ENCODE results near the gene TCTN1. TPM values are rescaled to one million over a fixed set of nuclear protein-coding genes. Genes with fewer than 3 reads are reported as not detected.

Gene TCTN1
- total and polyA plus RNA-seq, 9 of the 15 experiments (the other 6 are each of a cell fraction or from before 2014, with no cell fraction given), result 0.32 to 12.5 (median 4.0) TPM

GRCh38 chr12:110575326-110575725 is 38.6 kb upstream of the TCTN1 start:
- Histone ChIP-seq H4K20me1 (replicated peaks; ENCODE audit: control insufficient read depth, insufficient read depth, low read length) (peaks cover 11% of the 10 kb centered on the region), H3K36me3 (ENCODE audit: control insufficient read depth, insufficient read depth, low read length) (peaks cover 4% of the 10 kb centered on the region; the same call in 2 of the 3 replicates), H3K79me2 (ENCODE audit: control insufficient read depth, insufficient read depth, low read length) (peaks cover 91% of the 10 kb centered on the region), H3K27ac (ENCODE audit: extremely low read depth, low read depth, low read length) (no peak overlapping the region), H3K27me3 (ENCODE audit: control insufficient read depth in 2 of 2, insufficient read depth in 2 of 2, low read length in 2 of 2) (no peaks in the 10 kb centered on the region), H3K4me2 (ENCODE audit: insufficient read depth, low read length) (no peak overlapping the region), H3K4me3 (no peak overlapping the region), H3K4me1 (replicated peaks in 1 of 2; ENCODE audit: control insufficient read depth in 2 of 2, insufficient read depth in 2 of 2, low read length in 2 of 2) (peaks cover 11 to 26% of the 10 kb centered on the region in 2 experiments), H3K9me3 (replicated peaks; ENCODE audit: control insufficient read depth, insufficient read depth, low read depth, low read length) (peaks cover 9% of the 10 kb centered on the region; the same call in 1 of the 2 replicates), H3K9ac (ENCODE audit: insufficient read depth in 1 of 2, low read depth in 2 of 2, low read length in 2 of 2) (no peak overlapping the region), H3K9me1 (ENCODE audit: control insufficient read depth, insufficient read depth, low read length) (no peaks in the 10 kb centered on the region), H2AFZ (ENCODE audit: low read depth, low read length) (no peak overlapping the region)
- no TSS peak for BruUV-seq (replicated peaks)
- intact Hi-C loops (cut with micrococcal nuclease) (no loop called here), in situ Hi-C loops (cut with MboI) (no loop called here)
- CTCF ChIA-PET (ENCODE audit: low intra/inter-chr PET ratio), result no interaction called here
- DNase-seq (ENCODE audit: extremely low read depth in 1 of 4, low spot score in 3 of 4) (no peak), ATAC-seq (no peak), FAIRE-seq (no peak)
- TF ChIP-seq, protein P1, sequence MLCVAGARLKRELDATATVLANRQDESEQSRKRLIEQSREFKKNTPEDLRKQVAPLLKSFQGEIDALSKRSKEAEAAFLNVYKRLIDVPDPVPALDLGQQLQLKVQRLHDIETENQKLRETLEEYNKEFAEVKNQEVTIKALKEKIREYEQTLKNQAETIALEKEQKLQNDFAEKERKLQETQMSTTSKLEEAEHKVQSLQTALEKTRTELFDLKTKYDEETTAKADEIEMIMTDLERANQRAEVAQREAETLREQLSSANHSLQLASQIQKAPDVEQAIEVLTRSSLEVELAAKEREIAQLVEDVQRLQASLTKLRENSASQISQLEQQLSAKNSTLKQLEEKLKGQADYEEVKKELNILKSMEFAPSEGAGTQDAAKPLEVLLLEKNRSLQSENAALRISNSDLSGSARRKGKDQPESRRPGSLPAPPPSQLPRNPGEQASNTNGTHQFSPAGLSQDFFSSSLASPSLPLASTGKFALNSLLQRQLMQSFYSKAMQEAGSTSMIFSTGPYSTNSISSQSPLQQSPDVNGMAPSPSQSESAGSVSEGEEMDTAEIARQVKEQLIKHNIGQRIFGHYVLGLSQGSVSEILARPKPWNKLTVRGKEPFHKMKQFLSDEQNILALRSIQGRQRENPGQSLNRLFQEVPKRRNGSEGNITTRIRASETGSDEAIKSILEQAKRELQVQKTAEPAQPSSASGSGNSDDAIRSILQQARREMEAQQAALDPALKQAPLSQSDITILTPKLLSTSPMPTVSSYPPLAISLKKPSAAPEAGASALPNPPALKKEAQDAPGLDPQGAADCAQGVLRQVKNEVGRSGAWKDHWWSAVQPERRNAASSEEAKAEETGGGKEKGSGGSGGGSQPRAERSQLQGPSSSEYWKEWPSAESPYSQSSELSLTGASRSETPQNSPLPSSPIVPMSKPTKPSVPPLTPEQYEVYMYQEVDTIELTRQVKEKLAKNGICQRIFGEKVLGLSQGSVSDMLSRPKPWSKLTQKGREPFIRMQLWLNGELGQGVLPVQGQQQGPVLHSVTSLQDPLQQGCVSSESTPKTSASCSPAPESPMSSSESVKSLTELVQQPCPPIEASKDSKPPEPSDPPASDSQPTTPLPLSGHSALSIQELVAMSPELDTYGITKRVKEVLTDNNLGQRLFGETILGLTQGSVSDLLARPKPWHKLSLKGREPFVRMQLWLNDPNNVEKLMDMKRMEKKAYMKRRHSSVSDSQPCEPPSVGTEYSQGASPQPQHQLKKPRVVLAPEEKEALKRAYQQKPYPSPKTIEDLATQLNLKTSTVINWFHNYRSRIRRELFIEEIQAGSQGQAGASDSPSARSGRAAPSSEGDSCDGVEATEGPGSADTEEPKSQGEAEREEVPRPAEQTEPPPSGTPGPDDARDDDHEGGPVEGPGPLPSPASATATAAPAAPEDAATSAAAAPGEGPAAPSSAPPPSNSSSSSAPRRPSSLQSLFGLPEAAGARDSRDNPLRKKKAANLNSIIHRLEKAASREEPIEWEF (CRISPR knock-in tag; IDR thresholded peaks at IDR 0.05), result no peak
- no peak for TF ChIP-seq ZNF639 (CRISPR knock-in tag; conservative IDR thresholded peaks at IDR 0.05 in 1 of 2, IDR thresholded peaks at IDR 0.05 in 1 of 2)
- no peak for TF ChIP-seq ZNF696 (CRISPR knock-in tag; conservative IDR thresholded peaks at IDR 0.05)
- TF ChIP-seq ZNF717 (CRISPR knock-in tag; IDR thresholded peaks at IDR 0.05), result no peak
- no peak for TF ChIP-seq RBM17 (IDR thresholded peaks at IDR 0.05; ENCODE audit: borderline replicate concordance, low read depth, low read length)
- peak; percentile 42; the same call in 1 of the 2 replicates for TF ChIP-seq ZNF384 (IDR thresholded peaks at IDR 0.05; ENCODE audit: low read depth, low read length)
- TF ChIP-seq, protein P2, sequence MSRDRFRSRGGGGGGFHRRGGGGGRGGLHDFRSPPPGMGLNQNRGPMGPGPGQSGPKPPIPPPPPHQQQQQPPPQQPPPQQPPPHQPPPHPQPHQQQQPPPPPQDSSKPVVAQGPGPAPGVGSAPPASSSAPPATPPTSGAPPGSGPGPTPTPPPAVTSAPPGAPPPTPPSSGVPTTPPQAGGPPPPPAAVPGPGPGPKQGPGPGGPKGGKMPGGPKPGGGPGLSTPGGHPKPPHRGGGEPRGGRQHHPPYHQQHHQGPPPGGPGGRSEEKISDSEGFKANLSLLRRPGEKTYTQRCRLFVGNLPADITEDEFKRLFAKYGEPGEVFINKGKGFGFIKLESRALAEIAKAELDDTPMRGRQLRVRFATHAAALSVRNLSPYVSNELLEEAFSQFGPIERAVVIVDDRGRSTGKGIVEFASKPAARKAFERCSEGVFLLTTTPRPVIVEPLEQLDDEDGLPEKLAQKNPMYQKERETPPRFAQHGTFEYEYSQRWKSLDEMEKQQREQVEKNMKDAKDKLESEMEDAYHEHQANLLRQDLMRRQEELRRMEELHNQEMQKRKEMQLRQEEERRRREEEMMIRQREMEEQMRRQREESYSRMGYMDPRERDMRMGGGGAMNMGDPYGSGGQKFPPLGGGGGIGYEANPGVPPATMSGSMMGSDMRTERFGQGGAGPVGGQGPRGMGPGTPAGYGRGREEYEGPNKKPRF (IDR thresholded peaks at IDR 0.05; ENCODE audit: low read depth, low read length), result no peak
- no peak for TF ChIP-seq ZBTB5 (IDR thresholded peaks at IDR 0.05)
- POLR2A ChIA-PET, result interaction anchor here (0.7 to 2.1 kb wide), 6 partner anchors 8 to 325 kb away, joined by 3 to 10 read pairs (median 4); no protein-coding TSS in a partner anchor
- WGBS (ENCODE audit: insufficient coverage, low coverage, missing lambda C conversion rate), result 23% methylated on average over 1 of the region's 1 CpG
